HEK293T (cell line): ENCODE data around the gene GMPR.
A peak's percentile ranks its signal among the peaks of the same experiment; 100 is the strongest.

Experiments used
- CTCF ChIA-PET: fragments of 350-600 bp; formaldehyde crosslinking; extraction: SDS; loops from one replicate; lab custom pipeline; 2021; ENCODE audit warnings: antibody characterized with exemption, inconsistent platforms; lab: Yijun Ruan, JAX
- POLR2A ChIA-PET: fragments of 350-600 bp; formaldehyde crosslinking; extraction: SDS; loops from one replicate; lab custom pipeline; 2020; ENCODE audit warnings: antibody characterized with exemption, inconsistent platforms; lab: Yijun Ruan, JAX
- DNase-seq: peaks from one replicate; pipeline ENCODE4 v3.0.0; 2012; ENCODE audit warnings: mixed read lengths; ENCODE audit errors: extremely low spot score
- ARNT ChIP-seq: fragments of 450-650 bp; IDR thresholded peaks from 2 replicates; pipeline ENCODE4 v1.6.1; 2017; ENCODE audit warnings: mild to moderate bottlenecking
- BHLHE40 ChIP-seq: fragments of 450-650 bp; IDR thresholded peaks from 2 replicates; pipeline ENCODE4 v1.6.1; 2016; ENCODE audit warnings: mild to moderate bottlenecking, moderate library complexity, borderline replicate concordance
- CTBP1 ChIP-seq: fragments of 450-650 bp; IDR thresholded peaks from 2 replicates; pipeline ENCODE4 v1.6.1; 2016; ENCODE audit warnings: borderline replicate concordance
- ELF4 ChIP-seq: fragments of 450-650 bp; IDR thresholded peaks from 2 replicates; pipeline ENCODE4 v1.6.1; 2017; ENCODE audit warnings: antibody characterized with exemption
- FOXA1 ChIP-seq: fragments of 450-650 bp; IDR thresholded peaks from 2 replicates; pipeline ENCODE4 v1.6.1; 2016; ENCODE audit warnings: mild to moderate bottlenecking
- FOXK2 ChIP-seq: fragments of 450-650 bp; IDR thresholded peaks from 2 replicates; pipeline ENCODE4 v1.6.1; 2016; ENCODE audit warnings: mild to moderate bottlenecking
- FOXM1 ChIP-seq: fragments of 450-650 bp; IDR thresholded peaks from 2 replicates; pipeline ENCODE4 v1.6.1; 2017; ENCODE audit warnings: mild to moderate bottlenecking, borderline replicate concordance
- HDGF ChIP-seq: fragments of 450-650 bp; IDR thresholded peaks from 2 replicates; pipeline ENCODE4 v1.6.1; 2017; ENCODE audit warnings: antibody characterized with exemption, borderline replicate concordance
- L3MBTL2 ChIP-seq: fragments of 450-650 bp; conservative IDR thresholded peaks from 2 replicates; pipeline ENCODE4 v1.6.1; 2016; ENCODE audit warnings: mild to moderate bottlenecking
- LEF1 ChIP-seq: fragments of 450-650 bp; IDR thresholded peaks from 2 replicates; pipeline ENCODE4 v1.6.1; 2017; ENCODE audit warnings: mild to moderate bottlenecking, borderline replicate concordance
- NFRKB ChIP-seq: fragments of 450-650 bp; IDR thresholded peaks from 2 replicates; pipeline ENCODE4 v1.6.1; 2016; ENCODE audit warnings: mild to moderate bottlenecking, moderate library complexity
- PKNOX1 ChIP-seq: fragments of 450-650 bp; IDR thresholded peaks from 2 replicates; pipeline ENCODE4 v1.6.1; 2016
- SP1 ChIP-seq: fragments of 450-650 bp; IDR thresholded peaks from 2 replicates; pipeline ENCODE4 v1.6.1; 2017
- SUZ12 ChIP-seq: fragments of 450-650 bp; IDR thresholded peaks from 2 replicates; pipeline ENCODE4 v1.6.1; 2016; ENCODE audit warnings: mild to moderate bottlenecking
- TARDBP ChIP-seq: fragments of 450-650 bp; IDR thresholded peaks from 2 replicates; pipeline ENCODE4 v1.6.1; 2016
- ZNF384 ChIP-seq: fragments of 450-650 bp; IDR thresholded peaks from 2 replicates; pipeline ENCODE4 v1.6.1; 2016

The GMPR gene

GRCh38 chr6:16322666-16323312 lies 84.4 kb downstream of the GMPR start:
- TF ChIP-seq SUZ12 (no peak), FOXA1 (no peak), CTBP1 (no peak), FOXM1 (no peak), PKNOX1 (peak; percentile 59), ZNF384 (no peak), NFRKB (no peak), ARNT (no peak)
- ChIA-PET CTCF (interaction anchor here (0.6 to 3.7 kb wide), 3 partner anchors 9 to 37 kb away, joined by 3 to 17 read pairs (median 4); no protein-coding TSS in a partner anchor), POLR2A (interaction anchor here (0.8 kb wide), 1 partner anchor 37 kb away, joined by 4 read pairs; no protein-coding TSS in a partner anchor)
- DNase-seq, result no peak

- ChIA-PET CTCF (interaction anchor here (0.5 kb wide), 1 partner anchor 76 kb away, joined by 3 read pairs; no protein-coding TSS in a partner anchor), POLR2A (no interaction called here)
- no peak for DNase-seq
- TF ChIP-seq LEF1 (no peak), L3MBTL2 (no peak), FOXM1 (no peak), NFRKB (no peak), PKNOX1 (no peak), ELF4 (no peak), SUZ12 (no peak), HDGF (no peak), ARNT (no peak), CTBP1 (no peak), TARDBP (no peak)
These were observed 85.8 kb downstream of the GMPR start for GRCh38 chr6:16324184-16324583.

GRCh38 chr6:16324606-16325225 lies 86.3 kb downstream of the GMPR start:
- POLR2A ChIA-PET, result no interaction called here
- no peak for DNase-seq
- CTCF ChIA-PET, result interaction anchor here (0.5 kb wide), 1 partner anchor 76 kb away, joined by 3 read pairs; no protein-coding TSS in a partner anchor
- no peak for TF ChIP-seq NFRKB
- TF ChIP-seq SP1, result no peak
- no peak for TF ChIP-seq L3MBTL2
- TF ChIP-seq BHLHE40, result no peak
- no peak for TF ChIP-seq FOXA1
- TF ChIP-seq FOXK2, result no peak
- no peak for TF ChIP-seq PKNOX1
- no peak for TF ChIP-seq ARNT
- TF ChIP-seq HDGF, result no peak
- TF ChIP-seq ELF4, result no peak
- TF ChIP-seq FOXM1, result no peak
- TF ChIP-seq ZNF384, result no peak
- TF ChIP-seq LEF1, result no peak

GRCh38 chr6:16326531-16326930 lies 88.1 kb downstream of the GMPR start:
- no peak for TF ChIP-seq PKNOX1
- TF ChIP-seq FOXM1, result no peak
- no peak for TF ChIP-seq NFRKB
- no peak for TF ChIP-seq FOXK2
- no peak for TF ChIP-seq BHLHE40
- no peak for TF ChIP-seq HDGF
- no peak for TF ChIP-seq TARDBP
- no peak for TF ChIP-seq LEF1
- TF ChIP-seq SUZ12, result no peak
- TF ChIP-seq SP1, result no peak
- TF ChIP-seq FOXA1, result no peak
- no peak for TF ChIP-seq ZNF384
- no peak for TF ChIP-seq CTBP1
- no peak for DNase-seq
- ChIA-PET CTCF (no interaction called here), POLR2A (no interaction called here)

- no peak for TF ChIP-seq FOXM1
- TF ChIP-seq CTBP1, result no peak
- no peak for TF ChIP-seq FOXA1
- TF ChIP-seq ELF4, result no peak
- TF ChIP-seq TARDBP, result no peak
- no peak for TF ChIP-seq HDGF
- no peak for TF ChIP-seq L3MBTL2
- TF ChIP-seq SUZ12, result no peak
- TF ChIP-seq ARNT, result no peak
- TF ChIP-seq LEF1, result no peak
- TF ChIP-seq PKNOX1, result no peak
- TF ChIP-seq BHLHE40, result no peak
- ChIA-PET POLR2A (no interaction called here), CTCF (no interaction called here)
- no peak for DNase-seq
These were observed 88.8 kb downstream of the GMPR start for GRCh38 chr6:16326971-16327776.
